DOHH2 (cell line): Measurements from ENCODE around the gene IL10.

ENCODE experiments used
- H3F3A ChIP-seq: fragments of 200-600 bp; sonication (generic), shearing (Covaris generic); 2 replicates; pipeline ENCODE4 v1.6.0; 2016; ENCODE audit warnings: antibody characterized with exemption, mild to moderate bottlenecking; ENCODE audit not compliant: control insufficient read depth, insufficient read depth
- H3K27ac ChIP-seq: fragments of 200-600 bp; sonication (generic); 2 replicates; pipeline ENCODE4 v1.5.1; 2014; ENCODE audit warnings: low read depth, mild to moderate bottlenecking, low read length, moderate library complexity
- H3K27me3 ChIP-seq: fragments of 200-600 bp; sonication (generic); 2 replicates; pipeline ENCODE4 v1.6.1; 2014; ENCODE audit warnings: mild to moderate bottlenecking, low read length, mixed read lengths; ENCODE audit not compliant: control insufficient read depth
- H3K36me3 ChIP-seq: fragments of 200-600 bp; sonication (generic); 2 replicates; pipeline ENCODE4 v1.6.1; 2014; ENCODE audit warnings: mild to moderate bottlenecking, low read length, moderate library complexity, mixed read lengths; ENCODE audit not compliant: control insufficient read depth
- H3K4me1 ChIP-seq: fragments of 200-600 bp; sonication (generic); 2 replicates; pipeline ENCODE4 v1.6.1; 2014; ENCODE audit warnings: mild to moderate bottlenecking, low read length, mixed read lengths; ENCODE audit not compliant: control insufficient read depth
- H3K4me2 ChIP-seq: fragments of 200-600 bp; sonication (generic); 2 replicates; pipeline ENCODE4 v1.6.0; 2014; ENCODE audit warnings: mild to moderate bottlenecking, low read length, moderate library complexity
- H3K4me3 ChIP-seq: fragments of 200-600 bp; sonication (generic); 2 replicates; pipeline ENCODE4 v1.5.1; 2014; ENCODE audit warnings: mild to moderate bottlenecking, low read length, mixed read lengths
- H3K79me2 ChIP-seq: fragments of 200-600 bp; sonication (generic); 2 replicates; pipeline ENCODE4 v1.6.1; 2014; ENCODE audit warnings: mild to moderate bottlenecking, low read length, mixed read lengths; ENCODE audit not compliant: control insufficient read depth
- H3K9me2 ChIP-seq: fragments of 200-600 bp; sonication (generic); replicated peaks from 2 replicates; pipeline ENCODE4 v1.6.1; 2014; ENCODE audit warnings: mild to moderate bottlenecking, low read length, mixed read lengths; ENCODE audit not compliant: control insufficient read depth
- H3K9me3 ChIP-seq: fragments of 200-600 bp; sonication (generic); 2 replicates; pipeline ENCODE4 v1.6.1; 2014; ENCODE audit warnings: antibody characterized with exemption, low read length, mixed read lengths; ENCODE audit not compliant: control insufficient read depth, insufficient read depth
- H4K20me1 ChIP-seq: fragments of 200-600 bp; sonication (generic); 2 replicates; pipeline ENCODE4 v1.6.0; 2014; ENCODE audit warnings: low read depth, mild to moderate bottlenecking, antibody characterized with exemption, low read length, moderate library complexity; ENCODE audit not compliant: control insufficient read depth, insufficient read depth
- CTCF ChIP-seq: fragments of 200-600 bp; sonication (generic); IDR thresholded peaks from one replicate; pipeline ENCODE4 v1.5.1; 2014; ENCODE audit warnings: antibody characterized with exemption, mild to moderate bottlenecking, low read depth, low read length; ENCODE audit not compliant: poor library complexity, severe bottlenecking
- EZH2phosphoT487 ChIP-seq: fragments of 200-600 bp; sonication (generic); IDR thresholded peaks from 2 replicates; pipeline ENCODE4 v1.6.1; 2017; ENCODE audit warnings: borderline replicate concordance, mild to moderate bottlenecking, antibody characterized with exemption, low read length, moderate library complexity, mixed read lengths

IL10 gene

GRCh38 chr1:206772243-206772937 is at the start of gene IL10:
Gene IL10, minus strand, starts transcription at chr1:206772494. Its CDS starts 59 bp downstream, at chr1:206772435.
- Histone ChIP-seq H3K36me3 (no peaks in the 10 kb centered on the region), H3K4me2 (no peak within 1 kb of the TSS), H3F3A (no peaks in the 10 kb centered on the region), H3K4me3 (no peak within 1 kb of the TSS), H3K9me3 (no peaks in the 10 kb centered on the region), H3K27me3 (peaks cover 70% of the 10 kb centered on the region), H3K4me1 (no peaks in the 10 kb centered on the region), H3K9me2 (no peaks in the 10 kb centered on the region), H4K20me1 (no peaks in the 10 kb centered on the region), H3K79me2 (no peaks in the 10 kb centered on the region), H3K27ac (no peak within 1 kb of the TSS)
- TF ChIP-seq EZH2phosphoT487 (no peak), CTCF (no peak)

- H3K27me3 ChIP-seq = peaks cover 14% of the 10 kb centered on the region
- no peaks in the 10 kb centered on the region for H3K9me3 ChIP-seq
- H3K79me2 ChIP-seq = no peaks in the 10 kb centered on the region
- TF ChIP-seq CTCF = no peak
- TF ChIP-seq EZH2phosphoT487 = no peak
- H3K4me3 ChIP-seq = no peak overlapping the region
- H3F3A ChIP-seq = no peaks in the 10 kb centered on the region
- H3K4me2 ChIP-seq = no peak overlapping the region
- H3K36me3 ChIP-seq = no peaks in the 10 kb centered on the region
- no peaks in the 10 kb centered on the region for H4K20me1 ChIP-seq
- H3K27ac ChIP-seq = no peak overlapping the region
- peaks cover 5% of the 10 kb centered on the region; the same call in 1 of the 2 replicates for H3K4me1 ChIP-seq
- no peaks in the 10 kb centered on the region for H3K9me2 ChIP-seq
These were observed 49.2 kb upstream of the IL10 start for GRCh38 chr1:206821493-206821892.

GRCh38 chr1:206816390-206817287 is 44.3 kb upstream of the IL10 start:
- no peak overlapping the region for H3K4me3 ChIP-seq
- peaks cover 10% of the 10 kb centered on the region; the same call in 1 of the 2 replicates for H3K27me3 ChIP-seq
- peaks cover 8% of the 10 kb centered on the region for H3K9me3 ChIP-seq
- no peak overlapping the region for H3K4me2 ChIP-seq
- H3F3A ChIP-seq = no peaks in the 10 kb centered on the region
- H4K20me1 ChIP-seq = no peaks in the 10 kb centered on the region
- H3K79me2 ChIP-seq = no peaks in the 10 kb centered on the region
- no peaks in the 10 kb centered on the region for H3K9me2 ChIP-seq
- H3K4me1 ChIP-seq = no peaks in the 10 kb centered on the region
- TF ChIP-seq EZH2phosphoT487 (no peak), CTCF (no peak)
- no peaks in the 10 kb centered on the region for H3K36me3 ChIP-seq
- H3K27ac ChIP-seq = no peak overlapping the region
